Activated naive CD4-positive, alpha-beta T cell treated with anti-CD3 and anti-CD28 coated beads, Interleukin-2, amount 50 U/mL, for 24 hours (primary cell): ENCODE measurements around the gene DIMT1.

Experiments
- H3K27ac Mint-ChIP-seq: one replicate; pipeline ENCODE4 v1.8.0; 2021; ENCODE audit warnings: mild to moderate bottlenecking, mixed read lengths
- H3K27me3 Mint-ChIP-seq: one replicate; pipeline ENCODE4 v1.8.0; 2021; ENCODE audit warnings: mixed read lengths
- H3K36me3 Mint-ChIP-seq: one replicate; pipeline ENCODE4 v1.8.0; 2021; ENCODE audit warnings: mixed read lengths
- H3K4me1 Mint-ChIP-seq: one replicate; pipeline ENCODE4 v1.8.0; 2021; ENCODE audit warnings: mixed read lengths
- H3K4me3 Mint-ChIP-seq: one replicate; pipeline ENCODE4 v1.8.0; 2021; ENCODE audit warnings: mild to moderate bottlenecking, mixed read lengths
- H3K9me3 Mint-ChIP-seq: one replicate; pipeline ENCODE4 v1.8.0; 2021; ENCODE audit warnings: mixed read lengths

Gene DIMT1

DNA sequence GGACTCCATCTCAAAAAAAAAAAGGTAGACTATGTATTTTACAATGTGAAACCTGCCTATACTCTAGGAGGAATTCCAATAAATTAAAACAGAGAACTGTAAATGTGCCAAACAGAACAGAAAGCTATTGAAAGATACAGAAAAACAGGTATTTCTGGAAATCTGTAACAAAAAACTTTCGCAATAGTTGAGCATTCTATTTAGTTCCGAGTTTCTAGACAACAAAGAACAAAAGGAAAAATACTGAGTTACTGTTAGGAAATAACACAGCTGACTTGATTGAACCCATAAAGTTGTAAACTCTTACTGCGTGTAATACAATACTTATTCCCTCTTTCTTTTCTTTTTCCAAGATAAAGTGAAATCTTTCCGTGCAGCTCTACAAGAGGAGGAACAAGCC is 18.6 kb downstream of the DIMT1 start:
- H3K27ac Mint-ChIP-seq: no peak overlapping the region
- peaks cover 11% of the 10 kb centered on the region for H3K36me3 Mint-ChIP-seq
- no peak overlapping the region for H3K4me3 Mint-ChIP-seq
- no peaks in the 10 kb centered on the region for H3K9me3 Mint-ChIP-seq
- H3K4me1 Mint-ChIP-seq: no peaks in the 10 kb centered on the region
- H3K27me3 Mint-ChIP-seq: no peaks in the 10 kb centered on the region

DNA sequence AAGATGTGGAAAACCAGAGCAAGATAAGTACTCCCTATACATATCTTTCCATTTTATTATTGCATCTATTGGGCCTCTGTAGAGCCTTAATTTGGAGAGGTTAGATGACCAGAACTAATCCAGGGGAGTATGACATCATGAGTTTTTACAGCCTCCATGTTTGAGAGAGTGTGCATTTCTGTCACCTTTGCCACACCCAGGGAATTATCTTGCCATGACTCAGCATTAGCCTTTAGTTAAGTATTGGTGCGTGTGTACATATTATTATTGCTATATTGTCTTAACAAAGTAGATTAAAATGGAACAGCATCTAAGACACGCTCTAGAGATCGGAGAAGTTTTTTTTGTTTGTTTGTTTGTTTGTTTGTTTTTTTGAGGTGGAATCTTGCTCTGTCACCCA is 27.6 kb downstream of the DIMT1 start:
- Mint-ChIP-seq H3K9me3 (no peaks in the 10 kb centered on the region), H3K27me3 (no peaks in the 10 kb centered on the region), H3K27ac (peak overlapping the region; percentile 14), H3K4me3 (no peak overlapping the region), H3K4me1 (no peaks in the 10 kb centered on the region), H3K36me3 (peaks cover 15% of the 10 kb centered on the region)

DNA sequence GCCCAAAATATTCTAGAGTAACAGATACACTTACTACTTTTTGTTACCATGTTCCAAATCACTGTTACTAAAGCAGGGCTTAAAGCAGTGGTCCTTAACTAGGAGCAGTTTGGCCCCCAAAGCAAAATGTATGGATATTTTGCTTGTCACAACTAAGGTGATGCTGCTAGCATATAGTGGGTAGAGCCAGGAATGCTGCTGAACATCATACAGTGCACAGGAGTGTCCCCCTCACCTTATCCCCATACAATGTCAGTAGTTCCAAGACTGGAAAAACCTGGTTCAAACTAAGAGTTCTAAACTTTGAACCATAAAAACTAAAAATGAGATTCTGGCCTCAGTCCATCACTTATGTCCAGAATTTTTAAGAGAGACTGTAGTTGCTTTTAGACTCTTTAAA is 28.1 kb downstream of the DIMT1 start:
- H3K9me3 Mint-ChIP-seq: no peaks in the 10 kb centered on the region
- peak overlapping the region; percentile 14 for H3K27ac Mint-ChIP-seq
- H3K27me3 Mint-ChIP-seq: no peaks in the 10 kb centered on the region
- H3K4me3 Mint-ChIP-seq: no peak overlapping the region
- H3K4me1 Mint-ChIP-seq: peaks cover 2% of the 10 kb centered on the region
- H3K36me3 Mint-ChIP-seq: peaks cover 15% of the 10 kb centered on the region

DNA sequence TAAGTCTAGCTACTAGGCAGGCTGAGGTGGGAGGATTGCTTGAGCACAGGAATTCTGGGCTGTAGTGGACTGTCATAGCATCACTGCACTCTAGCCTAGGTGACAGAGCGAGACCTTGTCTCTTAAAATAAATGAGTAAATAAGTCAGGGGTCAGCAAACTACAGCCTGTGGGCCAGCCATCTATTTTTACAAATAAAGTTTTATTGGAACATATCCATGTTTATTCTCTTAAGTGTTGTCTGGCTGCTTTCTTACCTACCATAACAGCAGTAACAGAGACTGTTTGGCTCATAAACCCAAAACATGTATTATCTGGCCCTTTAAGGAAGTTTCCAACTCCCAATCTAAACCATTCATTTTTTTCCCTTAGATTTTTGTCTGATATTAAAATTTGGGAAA is 29.6 kb downstream of the DIMT1 start:
- Mint-ChIP-seq H3K4me1 (peaks cover 9% of the 10 kb centered on the region), H3K36me3 (peaks cover 12% of the 10 kb centered on the region), H3K9me3 (no peaks in the 10 kb centered on the region), H3K27me3 (no peaks in the 10 kb centered on the region), H3K4me3 (no peak overlapping the region), H3K27ac (no peak overlapping the region)

DNA sequence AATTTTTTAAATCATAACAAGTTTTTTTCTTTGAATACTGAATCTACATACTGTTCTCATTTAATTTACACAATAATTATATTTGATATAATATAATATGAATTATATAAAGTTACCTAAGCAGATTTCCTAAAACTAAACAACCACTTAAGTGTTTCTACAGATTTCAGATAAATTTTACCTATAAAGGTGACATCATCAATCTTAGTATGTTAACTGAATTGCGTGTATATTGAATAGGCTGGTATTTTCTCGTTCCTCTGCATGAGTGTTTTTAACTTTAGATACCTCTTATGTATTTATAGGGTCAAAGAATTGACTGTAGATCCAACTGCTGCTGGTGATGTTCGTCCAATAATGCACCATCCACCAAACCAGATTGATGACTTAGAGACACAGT is 30.3 kb downstream of the DIMT1 start:
- Mint-ChIP-seq H3K27me3 (no peaks in the 10 kb centered on the region), H3K27ac (peak overlapping the region; percentile 62), H3K36me3 (peaks cover 11% of the 10 kb centered on the region), H3K9me3 (no peaks in the 10 kb centered on the region), H3K4me3 (no peak overlapping the region), H3K4me1 (peaks cover 12% of the 10 kb centered on the region)

DNA sequence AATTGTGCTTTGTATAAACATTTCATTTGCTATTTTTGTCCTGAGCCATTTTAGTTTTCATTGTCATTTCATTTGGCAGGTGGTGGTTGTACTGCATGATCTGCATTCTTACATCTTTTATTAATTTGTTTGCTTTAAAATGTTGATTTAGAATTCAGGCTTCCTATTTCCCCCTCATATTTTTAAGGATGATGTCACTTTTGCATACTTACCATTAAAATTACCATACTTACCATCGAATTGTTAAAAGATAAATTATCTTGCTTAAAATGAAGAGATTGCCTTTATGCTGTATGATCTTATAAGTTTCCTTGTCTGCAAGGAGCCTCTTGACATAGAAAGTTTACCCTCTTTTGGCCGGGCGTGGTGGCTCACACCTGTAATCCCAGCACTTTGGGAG is 31.1 kb downstream of the DIMT1 start:
- H3K4me3 Mint-ChIP-seq: no peak overlapping the region
- peaks cover 12% of the 10 kb centered on the region for H3K4me1 Mint-ChIP-seq
- peak overlapping the region; percentile 41 for H3K27ac Mint-ChIP-seq
- H3K9me3 Mint-ChIP-seq: no peaks in the 10 kb centered on the region
- H3K27me3 Mint-ChIP-seq: no peaks in the 10 kb centered on the region
- peaks cover 9% of the 10 kb centered on the region for H3K36me3 Mint-ChIP-seq

DNA sequence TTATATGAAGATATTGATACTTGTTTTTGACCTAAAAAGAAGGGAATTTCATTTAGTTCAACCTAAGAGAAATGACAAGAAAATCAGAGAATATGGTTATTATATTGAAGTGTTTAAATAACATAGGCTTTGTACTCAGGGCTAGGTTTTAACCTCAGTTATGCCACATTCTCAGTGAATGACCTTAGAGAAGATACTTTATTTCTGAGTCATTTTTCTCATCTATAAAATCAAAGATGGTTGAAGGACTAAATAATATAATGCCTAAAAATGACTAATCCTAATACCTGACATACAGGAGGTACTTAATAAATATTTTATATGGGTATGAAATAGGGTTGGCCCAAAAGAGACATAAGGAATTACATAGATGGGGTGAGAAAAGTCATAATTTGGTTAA is 32.3 kb downstream of the DIMT1 start:
- peaks cover 12% of the 10 kb centered on the region for H3K4me1 Mint-ChIP-seq
- no peaks in the 10 kb centered on the region for H3K27me3 Mint-ChIP-seq
- H3K4me3 Mint-ChIP-seq: no peak overlapping the region
- peak overlapping the region; percentile 65 for H3K27ac Mint-ChIP-seq
- H3K36me3 Mint-ChIP-seq: peaks cover 12% of the 10 kb centered on the region
- no peaks in the 10 kb centered on the region for H3K9me3 Mint-ChIP-seq

DNA sequence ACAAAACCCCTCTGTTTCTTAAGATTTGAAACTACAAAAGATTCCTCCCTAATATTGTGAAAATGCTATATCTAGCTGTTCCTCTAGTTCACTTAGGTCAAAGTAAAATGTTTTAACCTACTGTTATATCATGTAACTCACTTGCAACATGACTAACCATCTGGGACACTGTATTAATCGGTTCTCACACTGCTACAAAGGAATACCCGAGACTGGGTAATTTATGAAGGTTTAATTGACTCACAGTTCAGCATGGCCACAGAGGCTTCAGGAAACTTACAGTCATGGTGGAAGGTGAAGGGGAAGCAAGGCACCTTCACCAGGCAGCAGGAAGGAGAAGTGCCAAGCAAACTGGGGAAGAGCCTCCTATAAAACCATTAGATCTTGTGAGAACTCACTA is 34.7 kb downstream of the DIMT1 start:
- Mint-ChIP-seq H3K27me3 (no peaks in the 10 kb centered on the region), H3K9me3 (no peaks in the 10 kb centered on the region), H3K4me1 (peaks cover 12% of the 10 kb centered on the region), H3K4me3 (no peak overlapping the region), H3K36me3 (peaks cover 17% of the 10 kb centered on the region), H3K27ac (peak overlapping the region; percentile 95)

DNA sequence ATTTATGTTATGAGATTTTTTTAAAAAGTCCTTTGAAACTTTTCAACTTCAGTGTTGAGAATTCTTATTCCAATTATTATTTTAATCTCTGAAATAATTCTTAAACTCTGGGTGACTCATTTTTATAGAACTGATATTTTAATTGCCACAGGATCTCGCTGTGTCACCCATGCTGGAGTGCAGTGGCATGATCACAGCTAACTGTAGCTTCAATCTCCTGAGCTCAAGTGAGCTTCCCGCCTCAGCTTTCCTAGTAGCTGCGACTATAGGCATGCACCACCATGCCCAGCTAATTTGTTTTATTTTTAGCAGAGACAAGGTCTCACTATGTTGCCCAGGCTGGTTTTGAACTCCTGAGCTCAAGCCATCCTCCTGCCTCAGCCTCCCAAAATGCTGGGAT is 41.0 kb downstream of the DIMT1 start:
- Mint-ChIP-seq H3K27me3 (no peaks in the 10 kb centered on the region), H3K9me3 (no peaks in the 10 kb centered on the region), H3K4me3 (no peak overlapping the region), H3K4me1 (no peaks in the 10 kb centered on the region), H3K27ac (no peak overlapping the region), H3K36me3 (peaks cover 11% of the 10 kb centered on the region)

DNA sequence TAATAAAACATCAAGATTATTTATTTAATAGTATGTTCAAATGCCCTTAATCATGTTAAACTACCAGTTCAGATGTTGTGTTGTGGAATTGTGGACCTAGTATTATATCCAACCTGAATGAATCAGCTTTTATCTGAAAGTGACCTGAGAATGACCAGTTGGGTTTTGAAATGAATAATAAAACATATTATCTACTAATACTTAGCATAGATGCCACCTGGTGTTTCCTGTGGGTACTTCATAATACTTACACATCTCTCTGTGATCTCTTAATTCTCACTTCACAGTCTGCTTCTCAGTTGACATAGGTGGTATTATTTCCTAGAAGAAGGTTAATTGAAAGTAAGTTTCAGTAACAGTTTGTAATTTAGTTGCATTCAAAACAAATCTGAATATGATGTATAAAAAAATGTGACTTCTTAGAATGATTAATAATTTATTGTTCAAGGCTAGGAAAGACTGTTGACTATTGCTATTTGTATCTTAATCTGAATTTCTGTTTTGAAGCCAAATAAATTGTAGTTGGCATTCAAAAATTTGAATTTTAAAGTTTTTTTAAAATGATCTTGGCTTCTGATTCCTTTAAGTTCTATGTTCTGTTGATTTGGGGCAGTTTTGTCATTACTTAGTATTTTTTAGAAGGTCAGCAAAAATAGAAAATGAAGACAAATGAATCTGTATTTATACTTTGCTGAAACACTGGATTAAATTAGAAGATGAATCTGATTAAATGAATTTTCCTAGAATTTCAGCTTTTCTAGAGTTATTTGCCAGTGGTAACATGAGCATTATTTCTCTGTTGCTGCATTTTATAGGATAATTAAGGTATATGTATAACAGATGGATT is 49.5 kb downstream of the DIMT1 start:
- Mint-ChIP-seq H3K27me3 (no peaks in the 10 kb centered on the region), H3K9me3 (no peaks in the 10 kb centered on the region), H3K27ac (no peak overlapping the region), H3K36me3 (peaks cover 4% of the 10 kb centered on the region), H3K4me1 (peaks cover 10% of the 10 kb centered on the region), H3K4me3 (no peak overlapping the region)

DNA sequence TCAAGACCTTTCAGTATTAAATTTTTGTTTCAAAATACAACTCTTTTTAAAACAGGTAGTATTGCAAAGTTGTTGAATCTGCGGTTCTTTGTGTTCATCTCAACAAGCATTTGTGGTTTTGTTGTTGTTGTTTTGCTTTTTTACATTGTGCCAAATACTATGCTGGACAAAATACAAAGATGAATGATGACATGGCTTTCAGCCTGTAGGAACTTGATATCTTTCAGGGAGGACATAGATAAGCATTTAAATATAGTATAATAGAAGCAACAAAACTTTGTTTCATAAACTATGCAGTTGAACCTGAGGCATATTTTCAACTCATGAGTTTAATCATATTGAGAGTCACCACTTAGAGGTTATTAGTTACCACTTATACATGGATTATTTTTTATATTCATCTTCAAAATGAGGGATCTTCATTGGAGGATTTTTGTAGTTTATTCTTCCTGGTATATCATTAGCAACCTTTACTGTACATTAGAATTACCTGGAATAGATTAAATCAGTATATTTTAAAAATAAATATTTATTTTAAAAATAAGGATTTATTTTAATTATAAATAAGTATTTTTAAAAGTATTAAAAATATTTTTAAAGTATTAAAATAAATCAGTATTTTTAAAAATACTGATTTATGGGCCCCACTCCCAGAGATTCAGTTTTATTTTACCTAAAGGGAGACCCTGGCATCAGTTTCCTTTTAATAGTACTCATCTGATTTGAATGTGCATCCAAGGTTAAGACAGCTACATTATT is 54.8 kb downstream of the DIMT1 start:
- Mint-ChIP-seq H3K36me3 (peaks cover 4% of the 10 kb centered on the region), H3K27ac (peak overlapping the region; percentile 3), H3K4me3 (no peak overlapping the region), H3K9me3 (no peaks in the 10 kb centered on the region), H3K27me3 (no peaks in the 10 kb centered on the region), H3K4me1 (peaks cover 30% of the 10 kb centered on the region)

DNA sequence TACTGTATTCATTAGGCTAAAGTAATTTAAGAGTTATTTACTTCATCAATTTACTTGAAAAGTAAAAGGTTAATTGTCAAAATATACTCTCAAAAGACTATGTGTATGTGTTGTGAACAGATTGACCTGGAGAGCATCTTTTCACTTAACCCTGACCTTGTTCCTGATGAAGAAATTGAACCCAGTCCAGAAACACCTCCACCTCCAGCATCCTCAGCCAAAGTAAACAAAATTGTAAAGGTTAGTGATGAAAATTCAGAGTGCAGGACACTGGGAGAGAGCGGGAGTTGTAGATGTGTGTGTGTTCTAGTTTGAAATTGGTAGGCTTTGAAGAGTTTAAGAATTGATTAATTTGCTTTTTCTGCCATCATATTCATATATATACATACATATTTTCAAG is 55.8 kb downstream of the DIMT1 start:
- H3K4me1 Mint-ChIP-seq: peaks cover 39% of the 10 kb centered on the region
- peak overlapping the region; percentile 62 for H3K27ac Mint-ChIP-seq
- H3K36me3 Mint-ChIP-seq: peaks cover 6% of the 10 kb centered on the region
- no peaks in the 10 kb centered on the region for H3K9me3 Mint-ChIP-seq
- H3K4me3 Mint-ChIP-seq: no peak overlapping the region
- H3K27me3 Mint-ChIP-seq: no peaks in the 10 kb centered on the region

DNA sequence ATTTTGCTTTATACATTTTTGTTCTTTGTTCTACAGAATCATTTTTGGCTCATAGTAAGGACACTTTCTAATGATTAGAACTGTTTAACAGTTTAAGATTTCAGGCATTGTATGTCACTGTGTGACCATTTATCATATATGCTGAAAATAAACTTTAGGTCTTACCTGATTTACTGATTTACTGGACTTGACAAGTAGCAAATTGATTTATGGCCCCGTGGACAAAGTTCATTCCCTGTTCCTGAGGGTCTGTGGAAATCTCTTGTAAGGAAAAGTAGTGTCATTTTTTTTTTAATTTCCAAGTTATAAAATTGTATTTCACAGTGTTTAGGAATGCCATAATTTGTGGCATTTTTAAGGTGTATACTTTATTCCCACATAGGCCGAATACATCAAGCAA is 57.0 kb downstream of the DIMT1 start:
- Mint-ChIP-seq H3K9me3 (no peaks in the 10 kb centered on the region), H3K36me3 (peaks cover 6% of the 10 kb centered on the region), H3K27me3 (no peaks in the 10 kb centered on the region), H3K27ac (no peak overlapping the region), H3K4me1 (peaks cover 49% of the 10 kb centered on the region), H3K4me3 (no peak overlapping the region)

DNA sequence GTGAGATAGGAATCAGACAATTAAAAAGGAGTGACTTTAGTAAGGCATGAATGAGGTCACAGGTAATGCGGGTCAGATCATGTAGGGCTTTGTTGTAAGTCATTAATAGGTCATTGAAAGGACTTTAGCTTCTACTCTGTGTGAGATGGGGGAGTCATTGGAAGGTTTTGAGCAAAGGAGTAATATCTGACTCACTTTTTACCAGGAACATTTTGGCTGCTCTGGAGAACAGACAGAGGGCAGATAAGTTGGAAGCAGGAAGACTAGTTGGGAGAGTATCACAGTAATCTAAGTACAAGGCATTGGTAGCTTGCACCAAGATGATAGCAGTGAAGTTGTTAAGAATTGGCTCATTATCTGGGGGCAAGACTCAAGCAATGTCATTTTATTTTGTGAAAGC is 60.3 kb downstream of the DIMT1 start:
- Mint-ChIP-seq H3K4me3 (no peak overlapping the region), H3K4me1 (peaks cover 65% of the 10 kb centered on the region), H3K27ac (peak overlapping the region; percentile 87), H3K9me3 (no peaks in the 10 kb centered on the region), H3K36me3 (peaks cover 2% of the 10 kb centered on the region), H3K27me3 (no peaks in the 10 kb centered on the region)

DNA sequence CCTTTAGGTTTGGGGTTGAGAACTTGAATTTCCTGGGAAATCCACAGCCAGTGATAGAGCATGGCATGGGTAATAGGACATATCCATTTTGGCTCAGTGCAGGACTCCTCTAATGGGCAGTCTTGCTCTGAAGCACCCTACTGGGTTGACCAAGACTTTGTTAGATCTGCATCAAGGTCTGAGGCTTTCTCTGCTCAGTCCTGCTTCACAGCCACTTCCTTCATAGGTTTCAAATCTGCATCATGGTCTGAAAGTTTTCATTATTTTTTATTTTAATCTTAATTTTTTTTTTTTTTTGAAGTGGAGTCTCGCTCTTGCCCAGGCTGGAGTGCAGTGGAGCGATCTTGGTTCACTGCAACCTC is 61.2 kb downstream of the DIMT1 start:
- Mint-ChIP-seq H3K4me3 (no peak overlapping the region), H3K36me3 (peaks cover 2% of the 10 kb centered on the region), H3K9me3 (no peaks in the 10 kb centered on the region), H3K27me3 (no peaks in the 10 kb centered on the region), H3K27ac (peak overlapping the region; percentile 87), H3K4me1 (peaks cover 63% of the 10 kb centered on the region)

DNA sequence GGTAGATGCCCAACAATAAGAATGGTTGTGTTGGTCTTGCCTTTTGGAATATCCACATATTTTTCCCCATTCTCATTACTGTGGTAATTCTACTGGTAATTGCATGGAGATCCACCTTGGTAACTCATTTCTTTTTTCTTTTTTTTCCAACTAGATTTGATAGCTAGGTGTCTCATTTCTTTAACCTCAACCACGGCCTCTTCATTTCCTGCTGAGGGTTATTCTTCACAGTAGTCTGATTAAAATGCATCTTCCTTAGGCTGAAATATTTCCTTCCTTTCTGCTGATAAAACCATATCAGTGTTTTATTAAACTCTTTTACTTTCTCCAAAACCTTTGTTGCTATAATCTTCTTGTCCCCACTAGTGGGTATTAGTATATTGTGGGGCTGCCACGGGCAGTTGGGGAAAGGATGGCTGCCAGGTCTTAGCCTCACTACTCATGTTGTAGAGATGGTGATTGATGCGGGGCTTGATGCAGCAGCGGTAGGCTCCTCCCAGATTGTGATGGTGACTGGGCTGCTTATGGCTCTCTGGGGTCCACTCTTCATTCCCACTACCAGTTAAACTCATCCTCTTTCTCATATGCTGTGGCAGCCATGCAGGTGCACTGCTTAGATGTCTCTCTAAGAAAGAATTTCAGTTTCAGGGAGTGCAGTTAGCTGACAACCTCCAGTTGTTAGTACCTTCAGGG is 61.8 kb downstream of the DIMT1 start:
- peak overlapping the region; percentile 66 for H3K4me3 Mint-ChIP-seq
- H3K36me3 Mint-ChIP-seq: peaks cover 2% of the 10 kb centered on the region
- H3K27me3 Mint-ChIP-seq: no peaks in the 10 kb centered on the region
- peaks cover 61% of the 10 kb centered on the region for H3K4me1 Mint-ChIP-seq
- H3K9me3 Mint-ChIP-seq: no peaks in the 10 kb centered on the region
- peak overlapping the region; percentile 87 for H3K27ac Mint-ChIP-seq
